HepG2 (cell line): ENCODE data around the gene CCDC85A. TPM values are rescaled to one million over a fixed set of nuclear protein-coding genes. Genes with fewer than 3 reads are reported as not detected.
A peak's percentile ranks its signal among the peaks of the same experiment; 100 is the strongest.

Source experiments
- AHR ChIP-seq: IDR thresholded peaks from 2 replicates; pipeline ENCODE4 v1.6.1; 2018; ENCODE audit warnings: missing genetic modification reagents, missing compliant biosample characterization
- GABPA ChIP-seq, 2 experiments: IDR thresholded peaks; 2 replicates each; pipeline ENCODE4 v1.6.1; 2011 to 2016; ENCODE audit warnings: low read depth in 2 of 2, low read length in 1 of 2, missing biosample characterization in 1 of 2, missing genetic modification characterization in 1 of 2
- GABPB1 ChIP-seq: IDR thresholded peaks from 2 replicates; pipeline ENCODE4 v1.6.1; 2016; ENCODE audit warnings: mild to moderate bottlenecking, missing genetic modification reagents, moderate library complexity, missing compliant biosample characterization
- HMG20A ChIP-seq: IDR thresholded peaks from 2 replicates; pipeline ENCODE4 v1.6.1; 2016; ENCODE audit warnings: borderline replicate concordance
- HNRNPL ChIP-seq: fragments of 200-400 bp; formaldehyde crosslinking; IDR thresholded peaks from 2 replicates; pipeline ENCODE4 v1.6.1; 2017; ENCODE audit warnings: mild to moderate bottlenecking, low read depth, low read length
- KDM2A ChIP-seq: sonication (generic); formaldehyde crosslinking; IDR thresholded peaks from 2 replicates; pipeline ENCODE4 v1.4.0; 2020; ENCODE audit warnings: low read depth, missing genetic modification reagents, borderline replicate concordance
- SP5 ChIP-seq: IDR thresholded peaks from 2 replicates; pipeline ENCODE4 v1.6.1; 2016; ENCODE audit warnings: low read depth, borderline replicate concordance
- ZBTB40 ChIP-seq, 2 experiments: fragments of 450-650 bp in 1 of 2; sonication (generic) in 1 of 2; formaldehyde crosslinking in 1 of 2; IDR thresholded peaks; 2 replicates each; pipeline versions ENCODE4 v1.6.1 to v1.8.0; 2016 to 2022; ENCODE audit warnings: antibody characterized with exemption in 1 of 2, mild to moderate bottlenecking in 1 of 2, missing genetic modification reagents in 1 of 2
- ZNF263 ChIP-seq: sonication (generic); formaldehyde crosslinking; IDR thresholded peaks from 2 replicates; pipeline ENCODE4 v1.4.0; 2020; ENCODE audit warnings: missing genetic modification reagents
- ZNF556 ChIP-seq: sonication (generic); formaldehyde crosslinking; IDR thresholded peaks from 2 replicates; pipeline ENCODE4 v1.4.0; 2020; ENCODE audit warnings: mild to moderate bottlenecking, missing genetic modification reagents, borderline replicate concordance
- ZNF567 ChIP-seq: sonication (generic); formaldehyde crosslinking; IDR thresholded peaks from 2 replicates; pipeline ENCODE4 v1.8.1; 2023; ENCODE audit warnings: mild to moderate bottlenecking, missing genetic modification reagents, borderline replicate concordance
- ZNF574 ChIP-seq: sonication (generic); formaldehyde crosslinking; IDR thresholded peaks from 2 replicates; pipeline ENCODE4 v1.4.0; 2020; ENCODE audit warnings: missing genetic modification reagents
- ZNF761 ChIP-seq: sonication (generic); formaldehyde crosslinking; conservative IDR thresholded peaks from 2 replicates; pipeline ENCODE4 v1.4.0; 2020; ENCODE audit warnings: mild to moderate bottlenecking, missing genetic modification reagents
- ZNF839 ChIP-seq: sonication (generic); formaldehyde crosslinking; IDR thresholded peaks from 2 replicates; pipeline ENCODE4 v1.4.0; 2020; ENCODE audit warnings: missing genetic modification reagents, mild to moderate bottlenecking, borderline replicate concordance
- ZSCAN25 ChIP-seq: sonication (generic); formaldehyde crosslinking; IDR thresholded peaks from 2 replicates; pipeline ENCODE4 v1.8.0; 2022; ENCODE audit warnings: mild to moderate bottlenecking, missing genetic modification reagents
- ZSCAN31 ChIP-seq: sonication (generic); formaldehyde crosslinking; IDR thresholded peaks from 2 replicates; pipeline ENCODE4 v1.5.0; 2020; ENCODE audit warnings: low read depth, mild to moderate bottlenecking, missing genetic modification reagents
- polyA plus RNA-seq, 8 experiments: library from polyadenylated mRNA; depleted of rRNA in 3 of 8; stranded (reverse) in 7 of 8; unstranded in 1 of 8; fragments of >200 nt; fragmentation: Illumina TruSeq in 4 of 8; extraction: Trizol in 4 of 8; gene quantifications; 2 replicates each; pipeline versions ENCODE4 v1.2.1 to v1.2.3, GENCODE V29; 2011 to 2016; ENCODE audit warnings: low read depth in 4 of 8, missing spikeins in 1 of 8, mixed read lengths in 1 of 8; ENCODE audit not compliant: insufficient read depth in 1 of 8
- total RNA-seq, 5 experiments: library from RNA; depleted of rRNA; stranded (reverse); fragments of >200 nt; fragmentation: Illumina TruSeq; extraction: Trizol; gene quantifications; 2 replicates each; pipeline ENCODE4 v1.2.3, GENCODE V29; 2016; ENCODE audit warnings: low read depth in 1 of 5

Gene CCDC85A
- total and polyA plus RNA-seq, 2 of the 13 experiments (the other 11 are each of a cell fraction or from before 2014, with no cell fraction given): not detected

- TF ChIP-seq KDM2A (peak; percentile 70; the same call in 1 of the 2 replicates), SP5 (CRISPR knock-in tag) (no peak), ZNF567 (CRISPR knock-in tag) (no peak), AHR (CRISPR knock-in tag) (0 out of 2 replicates have a peak, but pooled peaks have one; percentile 40), ZNF574 (CRISPR knock-in tag) (0 out of 2 replicates have a peak, but pooled peaks have one; percentile 16), ZNF556 (no peak), HMG20A (no peak), ZNF761 (CRISPR knock-in tag) (0 out of 2 replicates have a peak, but pooled peaks have one; percentile 13), ZNF839 (0 out of 2 replicates have a peak, but pooled peaks have one; percentile 66), HNRNPL (no peak), ZNF263 (0 out of 2 replicates have a peak, but pooled peaks have one; percentile 34), ZBTB40 (IDR thresholded peaks at IDR 0.05) (no peak), ZBTB40 (CRISPR knock-in tag; IDR thresholded peaks at IDR 0.05) (0 out of 2 replicates have a peak, but pooled peaks have one; percentile 30), ZSCAN31 (CRISPR knock-in tag) (no peak), GABPB1 (CRISPR knock-in tag) (peak; percentile 64), ZSCAN25 (peak; percentile 95), GABPA (IDR thresholded peaks at IDR 0.05; ENCODE audit: low read depth, low read length) (no peak), GABPA (CRISPR knock-in tag; IDR thresholded peaks at IDR 0.05; ENCODE audit: low read depth) (no peak)
Measured at GRCh38 chr2:56183643-56184499, at the start of gene CCDC85A (continued).
